ENCODE measurements around the gene CFAP65.

CFAP65 gene

DNA sequence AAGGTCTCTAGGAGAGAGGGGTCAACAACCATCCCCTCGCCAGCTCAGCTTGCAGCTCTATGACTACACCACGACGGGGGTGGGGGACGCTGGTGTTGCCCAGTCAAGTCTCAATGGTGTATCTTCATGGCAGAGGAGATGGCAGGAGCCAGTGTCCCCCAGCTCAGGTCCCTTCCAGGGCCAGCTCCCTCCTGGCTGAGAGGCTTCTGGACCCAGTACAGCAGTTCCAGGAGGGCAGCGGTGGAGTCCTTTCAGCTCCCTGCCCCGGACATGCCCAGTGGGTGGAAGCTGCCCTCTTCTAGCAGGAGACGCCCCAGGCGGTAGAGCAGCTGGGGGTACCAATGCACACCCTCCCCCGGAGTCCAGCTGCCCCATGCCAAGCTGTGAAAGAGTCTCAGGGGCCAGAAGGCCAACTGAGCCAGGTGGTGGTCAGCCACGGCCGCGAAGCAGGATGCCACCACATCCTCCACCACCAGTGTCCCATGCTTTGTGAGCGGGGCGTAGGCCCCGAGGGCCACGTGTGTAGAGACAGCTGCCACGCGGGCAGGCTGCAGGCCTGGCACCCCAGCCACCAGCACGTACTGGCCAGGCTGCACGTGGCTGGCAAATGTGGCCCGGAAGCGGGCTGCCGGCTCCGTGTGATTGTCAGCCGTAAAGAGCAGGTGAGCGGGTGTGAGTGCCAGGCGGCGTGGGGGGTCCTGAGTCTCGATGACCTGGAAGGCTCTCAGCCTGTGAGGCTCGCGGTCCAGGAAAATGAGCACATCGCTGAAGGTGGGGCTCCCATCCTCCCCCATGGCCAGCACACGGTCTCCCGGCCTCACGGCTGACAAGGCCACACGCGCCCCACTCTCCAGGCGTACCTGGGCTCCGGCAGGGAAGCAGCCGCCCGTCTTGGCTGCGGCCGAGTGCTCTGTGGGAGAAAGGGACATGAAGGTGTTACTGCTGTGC is 13.9 kb upstream of the CFAP65 start:
- Histone ChIP-seq H3K79me1 (ENCODE audit: low read length) (no peaks in the 10 kb centered on the region), H3K27me3 (ENCODE audit: insufficient read depth, low read length, poor library complexity) (peaks cover 37% of the 10 kb centered on the region), H3K56ac (ENCODE audit: low read length) (no peak overlapping the region)

DNA sequence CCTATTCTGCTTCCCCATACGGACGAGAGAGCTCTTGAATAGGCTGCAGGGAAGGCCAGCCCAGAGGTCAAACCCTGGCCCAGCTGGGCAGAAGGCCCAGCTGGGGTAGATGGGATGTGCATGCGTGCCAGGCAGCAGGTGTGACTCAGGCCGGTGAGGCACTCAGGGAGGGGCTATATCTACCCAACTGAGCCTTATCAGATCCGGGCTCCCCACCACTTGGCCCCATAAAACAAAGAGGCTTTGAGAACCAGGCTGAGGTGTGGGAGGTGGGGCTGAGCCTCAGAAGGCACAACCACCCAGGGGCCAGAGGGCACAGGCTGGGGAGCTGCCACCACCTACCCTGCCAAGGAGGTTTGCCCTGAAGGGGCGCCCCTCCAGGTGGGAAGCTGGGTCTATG is 8.0 kb upstream of the CFAP65 start:
- Histone ChIP-seq H3K79me2 (ENCODE audit: control insufficient read depth, insufficient read depth, low read length) (no peaks in the 10 kb centered on the region), H3K4me1 (ENCODE audit: control insufficient read depth, low read depth, low read length) (no peaks in the 10 kb centered on the region), H4K8ac (ENCODE audit: low read depth, low read length) (no peak overlapping the region), H3K27ac (ENCODE audit: low read depth, low read length) (no peak overlapping the region), H2BK5ac (ENCODE audit: low read length) (no peak overlapping the region), H3K27me3 (ENCODE audit: insufficient read depth, low read length, poor library complexity) (no peaks in the 10 kb centered on the region), H3K23ac (ENCODE audit: low read length) (no peak overlapping the region), H3K79me1 (ENCODE audit: low read length) (no peaks in the 10 kb centered on the region), H3K18ac (ENCODE audit: low read length) (no peak overlapping the region), H3K36me3 (ENCODE audit: control insufficient read depth, insufficient read depth, low read length) (no peaks in the 10 kb centered on the region), H2BK120ac (ENCODE audit: low read depth, low read length) (no peak overlapping the region), H3K9ac (ENCODE audit: low read length) (no peak overlapping the region), H2AK5ac (ENCODE audit: low read length) (no peak overlapping the region), H3K4me3 (ENCODE audit: low read length) (no peak overlapping the region), H3K56ac (ENCODE audit: low read length) (no peak overlapping the region), H4K5ac (ENCODE audit: low read length) (no peak overlapping the region), H3K4me2 (ENCODE audit: low read length) (no peak overlapping the region), H2BK15ac (replicated peaks; ENCODE audit: low read depth) (no peak overlapping the region), H3K4ac (ENCODE audit: low read depth, low read length) (no peak overlapping the region)
- WGBS (ENCODE audit: extremely low coverage, insufficient coverage, low lambda C conversion rate) = no CpG with 5 or more reads among the region's 6 CpGs
- DNase-seq = no peak

More for the DNA sequence above, 13.9 kb upstream of the CFAP65 start:
- Histone ChIP-seq H3K4ac (ENCODE audit: low read depth, low read length) (no peak overlapping the region), H3K4me2 (ENCODE audit: low read length) (no peak overlapping the region), H3K4me3 (ENCODE audit: low read length) (no peak overlapping the region), H4K8ac (ENCODE audit: low read depth, low read length) (no peak overlapping the region), H3K4me1 (ENCODE audit: control insufficient read depth, low read depth, low read length) (no peaks in the 10 kb centered on the region), H3K9ac (ENCODE audit: low read length) (no peak overlapping the region), H2AK5ac (ENCODE audit: low read length) (no peak overlapping the region), H2BK15ac (replicated peaks; ENCODE audit: low read depth) (no peak overlapping the region), H3K18ac (ENCODE audit: low read length) (no peak overlapping the region), H3K27ac (ENCODE audit: low read depth, low read length) (no peak overlapping the region), H3K23ac (ENCODE audit: low read length) (no peak overlapping the region), H4K5ac (ENCODE audit: low read length) (no peak overlapping the region), H2BK120ac (ENCODE audit: low read depth, low read length) (no peak overlapping the region), H3K79me2 (ENCODE audit: control insufficient read depth, insufficient read depth, low read length) (no peaks in the 10 kb centered on the region), H2BK5ac (ENCODE audit: low read length) (no peak overlapping the region), H3K36me3 (ENCODE audit: control insufficient read depth, insufficient read depth, low read length) (no peaks in the 10 kb centered on the region)
- no CpG with 5 or more reads among the region's 43 CpGs for WGBS (ENCODE audit: extremely low coverage, insufficient coverage, low lambda C conversion rate)
- no peak for DNase-seq

DNA sequence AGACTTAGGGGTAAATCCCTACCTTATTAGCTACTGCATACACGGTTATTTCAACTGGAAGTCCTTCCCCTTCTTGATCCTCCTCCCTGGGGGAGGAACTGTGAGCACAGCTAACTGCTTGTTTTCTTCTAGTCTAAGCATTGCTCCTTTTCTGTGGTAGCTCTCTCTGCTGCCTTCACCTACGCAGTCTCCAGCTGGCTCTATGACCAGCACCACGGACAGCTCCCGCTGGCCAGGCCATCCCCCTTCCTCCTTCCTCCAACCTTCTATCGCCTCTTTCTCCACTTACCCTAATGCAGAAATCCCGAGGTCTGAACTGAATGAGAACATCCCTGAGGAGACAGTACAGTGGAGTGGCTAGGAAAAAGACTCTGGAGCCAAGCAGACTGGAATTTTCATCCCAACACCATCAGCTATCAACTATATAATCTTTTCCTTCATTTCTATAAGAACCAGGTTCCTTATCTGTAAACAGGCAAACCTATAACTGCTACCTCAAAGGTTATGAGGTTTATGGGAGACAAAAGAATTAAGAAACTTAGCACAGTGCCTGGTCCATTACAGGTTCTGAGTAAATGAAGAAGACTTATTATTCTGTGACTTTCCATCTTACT is 4.7 kb upstream of the CFAP65 start:
- Histone ChIP-seq H4K8ac (ENCODE audit: low read depth, low read length) (no peak overlapping the region), H3K23ac (ENCODE audit: low read length) (no peak overlapping the region), H3K9ac (ENCODE audit: low read length) (no peak overlapping the region), H3K4ac (ENCODE audit: low read depth, low read length) (no peak overlapping the region), H2BK120ac (ENCODE audit: low read depth, low read length) (no peak overlapping the region), H3K4me1 (ENCODE audit: control insufficient read depth, low read depth, low read length) (no peaks in the 10 kb centered on the region), H2BK15ac (replicated peaks; ENCODE audit: low read depth) (no peak overlapping the region), H3K56ac (ENCODE audit: low read length) (no peak overlapping the region), H3K27me3 (ENCODE audit: insufficient read depth, low read length, poor library complexity) (no peaks in the 10 kb centered on the region), H3K4me2 (ENCODE audit: low read length) (no peak overlapping the region), H2AK5ac (ENCODE audit: low read length) (no peak overlapping the region), H3K79me2 (ENCODE audit: control insufficient read depth, insufficient read depth, low read length) (no peaks in the 10 kb centered on the region), H3K27ac (ENCODE audit: low read depth, low read length) (no peak overlapping the region), H3K79me1 (ENCODE audit: low read length) (no peaks in the 10 kb centered on the region), H3K36me3 (ENCODE audit: control insufficient read depth, insufficient read depth, low read length) (no peaks in the 10 kb centered on the region), H3K18ac (ENCODE audit: low read length) (no peak overlapping the region), H2BK5ac (ENCODE audit: low read length) (no peak overlapping the region), H4K5ac (ENCODE audit: low read length) (no peak overlapping the region), H3K4me3 (ENCODE audit: low read length) (no peak overlapping the region)
- DNase-seq = peak; percentile 68
- no CpG with 5 or more reads among the region's 6 CpGs for WGBS (ENCODE audit: extremely low coverage, insufficient coverage, low lambda C conversion rate)

DNA sequence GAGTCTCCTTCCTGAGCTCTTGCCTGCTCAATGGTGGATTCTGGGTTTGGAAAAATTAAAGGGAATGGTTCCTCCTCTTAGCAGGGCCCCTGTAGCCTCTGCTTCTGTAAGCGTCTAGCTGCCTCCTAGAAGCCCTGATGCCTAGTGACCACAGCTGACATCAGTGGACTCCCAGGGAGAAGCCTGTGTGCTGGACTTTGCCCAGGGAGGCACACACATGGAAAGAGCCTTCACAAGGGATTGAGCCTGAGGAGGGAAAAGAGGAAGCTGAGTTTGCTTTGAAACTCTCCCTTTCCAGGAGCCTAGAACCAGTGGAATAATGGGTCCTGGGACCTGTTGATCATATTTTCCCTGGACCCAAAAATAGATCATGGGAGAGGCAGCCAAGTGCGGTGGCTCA is 1.4 kb upstream of the CFAP65 start:
- Histone ChIP-seq H2AK5ac (ENCODE audit: low read length) (no peak overlapping the region), H3K27ac (ENCODE audit: low read depth, low read length) (no peak overlapping the region)
- no CpG with 5 or more reads among the region's 2 CpGs for WGBS (ENCODE audit: extremely low coverage, insufficient coverage, low lambda C conversion rate)

DNA sequence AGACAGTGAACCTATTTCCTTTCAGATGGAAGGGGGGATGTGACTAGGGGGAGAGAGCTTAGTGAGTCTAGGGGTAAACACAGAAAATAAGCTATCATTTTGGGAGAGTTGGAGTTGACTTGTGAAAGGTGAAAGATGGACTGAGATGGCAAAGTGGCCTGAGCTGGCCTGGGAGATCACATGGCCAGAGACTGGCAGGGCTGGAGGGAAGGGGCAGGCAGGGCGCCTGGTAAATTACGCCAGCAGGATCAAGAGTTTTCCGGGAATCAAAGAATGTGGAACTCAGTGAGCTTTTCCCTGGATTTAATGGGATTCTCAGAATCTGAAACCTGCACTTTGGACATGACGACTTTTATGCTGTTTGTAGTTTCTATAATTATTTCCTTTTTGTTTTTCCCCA is 841 bp upstream of the CFAP65 start:
- no peak overlapping the region for H4K5ac ChIP-seq (ENCODE audit: low read length)
- no peak overlapping the region for H2AK5ac ChIP-seq (ENCODE audit: low read length)
- no peak overlapping the region for H3K18ac ChIP-seq (ENCODE audit: low read length)
- WGBS (ENCODE audit: extremely low coverage, insufficient coverage, low lambda C conversion rate) = no CpG with 5 or more reads among the region's 4 CpGs
- H3K79me2 ChIP-seq (ENCODE audit: control insufficient read depth, insufficient read depth, low read length) = no peaks in the 10 kb centered on the region
- no peak overlapping the region for H3K27ac ChIP-seq (ENCODE audit: low read depth, low read length)
- H2BK5ac ChIP-seq (ENCODE audit: low read length) = no peak overlapping the region
- H3K4me2 ChIP-seq (ENCODE audit: low read length) = no peak overlapping the region
- no peak overlapping the region for H3K4ac ChIP-seq (ENCODE audit: low read depth, low read length)
- no peak overlapping the region for H2BK15ac ChIP-seq (replicated peaks; ENCODE audit: low read depth)
- no peaks in the 10 kb centered on the region for H3K79me1 ChIP-seq (ENCODE audit: low read length)
- no peak overlapping the region for H3K4me3 ChIP-seq (ENCODE audit: low read length)
- H3K23ac ChIP-seq (ENCODE audit: low read length) = no peak overlapping the region
- H3K27me3 ChIP-seq (ENCODE audit: insufficient read depth, low read length, poor library complexity) = no peaks in the 10 kb centered on the region
- no peak overlapping the region for H2BK120ac ChIP-seq (ENCODE audit: low read depth, low read length)
- no peaks in the 10 kb centered on the region for H3K36me3 ChIP-seq (ENCODE audit: control insufficient read depth, insufficient read depth, low read length)
- no peak overlapping the region for H3K56ac ChIP-seq (ENCODE audit: low read length)
- H3K9ac ChIP-seq (ENCODE audit: low read length) = no peak overlapping the region
- no peaks in the 10 kb centered on the region for H3K4me1 ChIP-seq (ENCODE audit: control insufficient read depth, low read depth, low read length)
- no peak for DNase-seq
- H4K8ac ChIP-seq (ENCODE audit: low read depth, low read length) = no peak overlapping the region

More for the DNA sequence above, 1.4 kb upstream of the CFAP65 start:
- no peaks in the 10 kb centered on the region for H3K27me3 ChIP-seq (ENCODE audit: insufficient read depth, low read length, poor library complexity)
- H2BK15ac ChIP-seq (replicated peaks; ENCODE audit: low read depth) = no peak overlapping the region
- no peak overlapping the region for H3K9ac ChIP-seq (ENCODE audit: low read length)
- no peaks in the 10 kb centered on the region for H3K36me3 ChIP-seq (ENCODE audit: control insufficient read depth, insufficient read depth, low read length)
- no peak overlapping the region for H4K8ac ChIP-seq (ENCODE audit: low read depth, low read length)
- no peaks in the 10 kb centered on the region for H3K79me1 ChIP-seq (ENCODE audit: low read length)
- no peak overlapping the region for H3K18ac ChIP-seq (ENCODE audit: low read length)
- no peak overlapping the region for H3K4me2 ChIP-seq (ENCODE audit: low read length)
- no peak overlapping the region for H3K23ac ChIP-seq (ENCODE audit: low read length)
- H2BK120ac ChIP-seq (ENCODE audit: low read depth, low read length) = no peak overlapping the region
- no peak overlapping the region for H3K4me3 ChIP-seq (ENCODE audit: low read length)
- H3K79me2 ChIP-seq (ENCODE audit: control insufficient read depth, insufficient read depth, low read length) = no peaks in the 10 kb centered on the region
- no peak overlapping the region for H3K56ac ChIP-seq (ENCODE audit: low read length)
- no peak overlapping the region for H2BK5ac ChIP-seq (ENCODE audit: low read length)
- DNase-seq = no peak
- no peak overlapping the region for H4K5ac ChIP-seq (ENCODE audit: low read length)
- no peaks in the 10 kb centered on the region for H3K4me1 ChIP-seq (ENCODE audit: control insufficient read depth, low read depth, low read length)
- no peak overlapping the region for H3K4ac ChIP-seq (ENCODE audit: low read depth, low read length)

All from mesendoderm (in vitro differentiated cells).